K562 treated with DMSO at 1 percent for 24 hours (cell line): ENCODE results near the gene MN1. TPM values are rescaled to one million over a fixed set of nuclear protein-coding genes. Genes with fewer than 3 reads are reported as not detected.

Source experiments
- total RNA-seq: library from RNA; unstranded; fragments of 300-600 nt; gene quantifications from 2 replicates; pipeline ENCODE4 v1.2.3, GENCODE V29; 2022; ENCODE audit warnings: low read depth; ENCODE audit not compliant: insufficient read depth

The MN1 gene
- total RNA-seq, result 0.05 TPM in 1 of 2 replicates, not detected in the other

DNA sequence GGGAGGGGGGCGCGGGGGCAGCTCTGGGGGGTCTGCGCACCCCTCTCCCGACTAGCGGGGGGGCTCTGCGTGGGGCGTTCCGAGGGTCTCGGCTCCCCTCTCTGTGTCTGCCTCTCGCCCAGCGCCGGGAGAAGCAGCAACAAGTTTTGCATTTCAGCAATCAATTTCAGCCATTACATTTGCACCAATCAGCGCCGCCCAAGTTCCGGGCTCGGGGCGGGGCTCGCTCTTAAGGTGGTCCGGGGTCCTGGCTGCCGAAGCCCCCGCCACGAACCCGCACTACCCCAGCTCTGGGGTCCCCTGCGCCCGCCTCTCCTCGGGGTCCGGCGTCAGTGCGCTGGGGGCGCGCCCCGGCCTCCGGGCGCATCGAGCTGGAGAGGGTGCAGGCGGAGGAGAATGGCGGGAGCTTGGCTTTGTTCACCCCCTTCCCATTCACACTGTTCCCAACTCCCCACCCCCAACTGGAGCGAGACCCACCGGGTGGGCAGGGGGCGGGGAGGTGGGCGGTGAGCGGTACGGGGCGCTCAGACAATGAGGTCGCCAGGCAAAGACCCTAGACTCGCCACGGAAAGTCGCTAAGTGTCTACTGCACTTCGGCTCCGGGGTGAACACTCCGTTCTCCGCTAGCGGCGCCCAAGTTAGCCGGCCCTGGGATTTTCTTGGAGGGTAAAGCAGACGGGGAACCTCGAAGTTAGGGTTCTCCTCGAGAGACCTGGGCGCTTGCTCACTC lies at the start of gene MN1:
Gene MN1 (minus strand): TSS at position 141 of the 730 bp plus-strand sequence. CDS start 1,213 bp downstream, outside the sequence.

Other genes starting within 250 kb of the MN1 start
- 21.4 and 26.5 TPM in 2 replicates for gene PITPNB, start 117.5 kb upstream of the MN1 start, total RNA-seq